NCI-H510A (cell line): Measurements from ENCODE around the gene CSRP1.
A peak's percentile ranks its signal among the peaks of the same experiment; 100 is the strongest.
"Not testable (repeated sequence)": the region's sequence is repeated elsewhere in the genome, so short reads cannot be mapped to it uniquely, and the experiment has no call there.

Experiments
- DNase-seq: peaks from one replicate; lab custom pipeline; 2025; lab: John Stamatoyannopoulos, UW

The CSRP1 gene

DNA sequence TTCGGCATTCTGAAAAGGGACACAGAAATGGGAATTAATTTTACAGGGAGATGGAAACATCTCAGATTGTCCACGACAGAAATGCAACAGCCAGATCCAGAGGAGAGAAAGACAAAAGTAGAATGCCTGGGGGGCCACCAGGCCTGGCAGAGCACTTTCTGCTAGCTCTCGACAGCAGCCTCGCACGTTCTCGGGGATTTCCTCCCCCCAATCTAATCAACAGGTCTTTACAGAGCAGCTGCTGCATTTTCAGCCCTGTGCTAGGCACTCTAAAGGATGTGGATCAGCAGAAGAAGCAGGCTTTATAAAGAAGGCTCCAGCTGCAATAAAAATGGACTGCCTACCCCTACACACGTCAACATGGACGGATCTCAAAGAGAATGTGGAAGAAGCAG lies 10.6 kb downstream of the CSRP1 start:
- no peak for DNase-seq

DNA sequence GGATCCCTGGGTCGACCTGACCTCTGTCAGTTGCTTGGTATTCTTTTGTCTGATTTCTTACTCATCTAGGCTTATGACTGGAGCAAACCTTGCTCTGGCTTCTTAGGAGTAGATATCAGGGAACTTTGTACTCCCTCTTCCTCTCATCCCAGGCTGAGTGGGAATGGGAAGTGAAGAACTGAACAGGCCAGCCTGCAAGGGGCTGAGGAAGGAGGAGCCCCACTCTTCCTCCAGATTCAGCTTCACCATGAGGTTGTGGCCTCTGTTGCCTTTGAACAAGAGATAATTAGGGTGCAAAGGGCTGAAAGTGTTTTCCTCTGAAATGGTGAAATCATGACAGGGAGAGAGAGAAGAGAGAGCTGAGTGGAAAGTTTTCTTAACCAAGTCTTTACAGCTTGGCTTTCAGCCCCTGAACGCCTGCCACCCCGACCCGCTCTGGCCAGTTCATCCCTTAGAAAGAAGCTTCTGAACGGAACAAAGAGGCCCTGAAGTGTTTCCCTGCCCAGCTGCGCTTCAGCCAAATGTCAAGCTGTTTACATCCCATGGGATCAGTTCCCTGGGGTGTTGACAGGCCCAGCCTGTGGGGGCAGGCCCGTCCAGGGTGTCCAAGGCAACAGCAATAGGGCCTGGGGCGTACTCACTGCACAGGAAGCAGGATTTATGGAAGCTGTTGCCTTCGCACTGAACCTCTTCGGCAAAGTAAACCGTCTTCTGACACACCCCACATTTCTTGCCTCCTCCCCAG lies 11.2 kb downstream of the CSRP1 start:
- peak; percentile 16 for DNase-seq

DNA sequence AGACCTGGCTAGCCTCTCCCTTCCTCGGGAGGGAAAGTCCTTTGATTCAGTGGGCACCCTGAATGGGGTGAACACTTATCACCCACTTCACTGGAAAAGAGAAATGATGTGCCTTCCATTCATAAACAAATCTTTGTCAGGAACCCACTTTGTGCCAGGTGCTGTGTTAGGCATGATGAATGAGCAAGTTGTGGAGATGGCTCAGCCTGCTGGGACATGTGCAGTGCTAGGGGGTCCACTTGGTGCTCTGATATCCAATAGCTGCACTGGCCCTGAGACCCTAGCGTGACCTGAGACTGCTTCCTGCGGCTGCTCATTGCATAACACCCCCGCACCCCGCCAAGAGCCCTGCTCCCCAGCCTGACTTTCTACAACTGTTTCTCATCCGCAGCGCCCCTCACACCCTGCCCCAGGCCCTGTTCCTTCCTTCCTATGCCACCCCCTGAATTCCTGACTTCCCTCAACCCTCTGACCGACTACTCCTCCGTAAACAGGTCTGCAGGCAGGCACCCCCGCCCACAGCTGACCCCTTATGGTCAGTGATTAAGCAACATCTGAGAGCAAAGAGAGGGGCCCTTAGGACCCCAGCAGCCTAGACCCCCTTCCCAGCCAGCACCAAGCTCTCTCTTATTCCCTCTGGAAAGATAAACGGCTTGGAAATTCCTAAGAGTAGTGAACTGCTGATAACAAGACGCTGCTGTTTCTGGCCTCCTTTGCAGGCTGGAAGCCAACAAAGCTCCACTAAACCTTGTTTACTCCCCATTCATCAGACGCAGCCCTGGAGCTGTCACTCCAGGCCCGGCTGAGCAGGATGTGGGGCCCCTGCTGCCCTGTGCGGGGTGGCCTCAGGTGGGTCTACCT lies 12.9 kb downstream of the CSRP1 start:
- no peak for DNase-seq

DNA sequence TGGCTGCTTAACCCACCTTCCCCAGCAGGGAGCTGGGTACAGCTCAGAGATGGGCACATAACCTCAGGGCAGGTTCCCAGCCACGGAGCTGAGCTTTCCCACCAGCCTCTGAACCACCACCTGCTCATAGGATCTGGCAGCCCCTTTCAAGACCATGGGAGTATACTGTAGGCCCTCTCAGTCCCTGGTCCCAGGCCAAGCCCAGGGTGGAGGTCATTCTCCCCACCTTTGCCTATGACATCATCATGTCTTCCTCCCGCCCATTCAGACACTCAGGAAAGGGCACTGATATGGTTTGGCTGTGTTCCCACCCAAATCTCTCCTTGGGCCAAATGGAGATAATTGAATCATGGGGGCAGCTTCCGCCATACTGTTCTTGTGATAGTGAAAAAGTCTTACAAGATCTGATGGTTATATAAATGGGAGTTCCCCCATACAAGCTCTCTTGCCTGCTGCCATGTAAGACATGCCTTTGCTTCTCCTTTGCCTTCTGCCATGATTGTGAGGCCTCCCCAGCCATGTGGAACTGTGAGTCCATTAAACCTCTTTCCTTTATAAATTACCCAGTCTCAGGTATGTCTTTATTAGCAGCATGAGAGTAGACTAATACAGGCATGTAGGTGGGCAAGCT lies 13.8 kb downstream of the CSRP1 start:
- DNase-seq, result not testable (repeated sequence)

DNA sequence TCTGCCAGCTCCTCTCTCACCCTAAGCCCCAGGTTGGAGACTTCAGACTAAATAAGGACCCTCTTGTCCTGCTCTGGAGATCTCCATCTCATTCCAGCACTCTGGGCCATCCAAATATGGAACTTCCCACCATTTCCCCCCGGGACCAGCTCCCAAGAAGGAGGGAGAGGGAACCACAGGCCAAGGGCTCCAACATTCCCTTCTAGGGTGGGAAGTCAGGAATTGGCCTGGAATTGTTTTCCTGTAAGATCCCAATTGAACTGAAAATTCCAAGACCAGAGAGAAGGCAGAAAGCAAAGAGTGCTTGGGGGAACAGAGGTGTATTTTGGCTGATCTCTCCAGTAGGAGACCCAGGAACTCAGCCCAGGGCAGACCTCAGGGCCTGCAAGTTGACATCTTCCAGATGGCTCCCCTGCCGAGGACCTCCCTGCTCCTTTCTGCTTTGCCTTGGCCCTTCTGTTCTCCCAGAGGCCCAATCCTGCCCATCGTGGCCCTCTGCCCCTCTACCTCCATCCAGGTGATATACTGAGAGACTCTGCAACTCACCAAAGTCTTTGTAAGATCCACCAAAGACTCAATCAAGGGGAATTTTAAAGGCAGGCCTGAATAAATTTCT lies 14.9 kb downstream of the CSRP1 start:
- no peak for DNase-seq

DNA sequence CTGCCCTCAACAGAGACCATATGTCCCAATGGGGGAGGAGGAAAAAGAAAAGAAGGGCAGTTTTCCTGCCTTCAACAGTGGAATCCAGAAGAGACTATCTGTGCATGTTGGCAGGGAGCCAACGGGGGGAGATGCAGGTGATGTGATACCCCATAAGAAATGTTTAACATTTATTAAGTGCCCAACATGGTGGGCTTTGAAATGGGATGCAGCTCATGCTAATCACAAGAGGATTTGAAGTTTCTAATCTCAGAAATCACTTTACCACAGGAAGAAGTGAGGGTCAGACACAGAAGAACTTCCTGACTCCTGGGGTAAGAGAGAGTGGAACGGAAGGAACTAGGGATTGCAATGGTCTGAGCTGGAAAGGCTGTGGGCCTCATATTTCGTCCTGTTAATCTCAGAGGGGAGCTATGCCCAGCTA lies 16.2 kb downstream of the CSRP1 start:
- DNase-seq, result no peak

DNA sequence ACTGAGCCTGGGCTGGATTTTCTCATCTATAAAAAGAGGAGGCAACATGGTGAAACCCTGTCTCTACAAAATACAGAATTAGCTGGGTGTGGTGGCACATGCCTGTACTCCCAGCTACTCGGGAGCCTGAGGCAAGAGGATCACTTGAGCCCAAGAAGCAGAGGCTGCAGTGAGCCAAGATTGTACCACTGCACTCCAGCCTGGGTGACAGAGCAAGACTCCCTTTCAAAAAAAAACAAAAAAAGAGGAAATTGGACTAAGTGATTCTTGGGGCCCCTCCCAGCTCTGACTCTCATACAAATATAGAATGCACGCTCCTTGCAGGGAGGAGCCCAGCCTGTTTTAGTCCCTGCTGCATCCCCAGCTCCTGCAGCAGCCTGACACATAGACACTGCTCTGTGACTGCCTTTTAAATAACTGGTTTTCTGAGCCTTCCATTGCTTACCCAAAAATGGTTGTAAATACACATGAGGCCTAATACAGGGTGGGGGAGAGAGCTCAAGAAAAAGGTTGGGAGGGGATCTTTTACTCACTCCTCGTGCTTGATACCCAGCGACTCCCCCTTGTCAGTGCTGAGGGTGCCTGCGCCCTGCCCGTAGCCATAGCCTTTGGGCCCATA lies 17.2 kb downstream of the CSRP1 start:
- no peak for DNase-seq

DNA sequence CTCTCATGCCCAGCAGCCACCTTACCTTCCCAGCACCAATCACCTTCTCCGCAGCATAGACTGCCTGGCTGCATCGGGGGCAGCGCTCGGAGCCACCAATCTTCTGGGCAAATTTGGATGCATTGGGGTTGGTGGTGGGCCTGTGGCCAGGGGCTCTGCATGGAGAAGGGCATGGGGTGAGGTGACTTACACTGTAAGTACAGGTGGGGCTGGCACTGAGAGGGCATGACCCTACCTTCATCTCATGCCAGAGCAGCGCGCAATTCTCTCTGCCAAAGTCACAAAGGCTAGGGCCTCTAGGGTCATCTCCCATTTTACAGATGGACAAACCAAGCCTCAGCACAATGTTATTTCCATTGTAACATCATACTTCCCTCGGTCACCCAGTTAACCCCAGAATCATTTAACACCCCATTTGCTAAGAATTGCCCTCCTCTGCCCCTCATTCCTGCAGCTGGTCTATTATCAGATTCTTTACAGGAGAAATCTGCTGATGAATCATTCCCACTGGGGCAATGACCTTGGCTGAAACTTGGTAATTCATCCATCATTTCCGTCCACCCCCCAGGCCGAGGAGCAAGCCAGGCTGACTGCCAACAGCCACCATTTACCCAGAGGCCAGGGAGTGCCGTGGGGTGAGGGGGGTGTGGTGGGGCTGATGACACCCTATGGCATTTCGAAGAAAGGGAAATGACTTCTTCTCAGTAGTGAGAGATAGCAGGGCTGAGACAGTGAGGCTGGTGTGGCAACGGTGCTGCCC lies 17.9 kb downstream of the CSRP1 start:
- no peak for DNase-seq

DNA sequence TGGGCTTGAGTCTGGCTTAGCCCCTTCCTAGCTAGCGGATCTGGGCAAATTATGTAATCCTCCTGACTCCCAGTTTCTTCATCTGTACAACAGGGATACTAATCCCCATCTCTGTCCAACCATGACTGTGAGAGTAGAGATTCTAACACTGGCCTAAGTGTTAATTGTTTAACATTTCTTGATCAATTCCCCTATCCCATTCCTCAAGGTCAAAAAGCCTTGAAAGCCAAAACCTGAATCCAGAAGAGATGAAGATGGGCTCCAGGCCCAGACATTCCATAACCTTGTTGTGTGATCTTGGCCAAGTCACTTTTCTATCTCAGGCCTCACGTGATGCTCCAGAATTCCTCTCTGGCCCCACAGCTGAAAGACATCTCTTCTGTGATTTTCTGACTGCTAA lies 19.2 kb downstream of the CSRP1 start:
- DNase-seq, result no peak

DNA sequence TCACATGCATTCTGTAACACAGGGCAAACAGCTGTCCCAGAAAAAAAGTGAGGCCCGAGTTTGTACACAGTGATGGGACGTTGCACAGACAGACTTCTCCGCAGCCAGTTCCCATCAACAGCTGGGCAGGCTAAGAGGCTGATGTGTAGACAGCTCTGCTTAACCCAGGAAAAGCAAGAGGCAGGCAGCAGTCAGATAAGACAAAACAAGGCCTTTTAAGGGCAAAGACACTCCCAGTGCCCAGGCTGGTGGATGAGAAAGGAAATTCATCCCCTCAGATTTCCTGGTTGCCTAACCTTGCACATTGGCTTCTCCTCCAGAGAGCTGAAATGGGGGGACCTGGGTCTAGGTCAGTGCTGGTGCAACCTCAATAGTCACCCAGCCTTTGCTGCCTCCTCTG lies 20.7 kb downstream of the CSRP1 start:
- no peak for DNase-seq

DNA sequence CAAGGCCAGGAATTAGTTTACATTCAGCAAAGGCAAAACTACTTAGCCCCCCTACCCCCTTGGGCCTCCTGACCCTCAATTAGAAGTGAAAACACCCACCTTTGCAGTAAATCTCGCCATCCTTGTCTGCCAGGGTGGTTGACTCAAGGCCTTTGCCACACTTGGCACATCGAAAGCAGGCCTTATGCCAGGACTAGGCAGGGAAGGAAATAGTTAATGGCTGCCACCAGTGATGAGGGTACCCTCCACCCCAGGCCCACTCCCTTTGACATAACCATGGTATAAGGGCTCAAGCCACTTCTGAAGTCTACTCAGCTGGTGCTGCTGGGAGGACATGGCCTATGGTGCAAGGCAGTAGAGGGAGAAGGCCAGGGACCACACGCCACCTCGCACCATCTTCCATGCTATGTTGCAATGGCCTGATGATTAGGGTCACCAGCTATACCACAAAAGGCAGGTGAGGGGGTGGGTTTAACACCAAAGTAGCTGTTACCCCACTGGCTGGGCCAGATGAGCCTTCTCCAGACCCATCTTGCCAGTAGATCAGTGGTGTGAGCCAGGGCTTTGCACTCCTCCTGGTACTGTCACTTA lies 21.6 kb downstream of the CSRP1 start:
- no peak for DNase-seq

DNA sequence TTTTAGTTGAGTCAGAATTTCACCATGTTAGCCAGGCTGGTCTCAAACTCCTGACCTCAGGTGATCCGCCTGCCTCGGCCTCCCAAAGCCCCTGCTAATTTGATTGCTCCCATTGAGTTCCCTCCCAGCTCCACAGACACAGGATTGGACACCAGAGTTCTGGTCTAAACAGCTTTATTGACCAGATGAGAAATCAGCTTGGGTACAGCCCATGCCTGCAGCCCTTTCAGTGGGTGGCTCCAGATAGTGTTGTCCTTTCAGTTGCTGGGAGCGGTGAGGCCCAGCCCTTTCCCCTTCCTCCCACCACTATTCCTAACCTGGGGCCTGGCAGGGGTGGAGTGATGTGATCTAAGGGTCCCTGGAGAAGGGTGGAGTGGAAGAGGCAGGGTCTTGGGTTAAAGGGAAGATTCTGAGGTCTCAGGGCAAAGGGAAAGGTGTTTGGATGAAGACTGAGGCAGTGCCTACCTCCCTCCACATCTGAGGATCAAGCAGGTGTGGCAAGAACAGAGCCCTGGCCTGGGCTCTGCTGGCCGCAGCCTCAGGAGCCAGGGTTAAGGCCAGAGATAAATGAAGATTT lies 23.5 kb downstream of the CSRP1 start:
- no peak for DNase-seq

DNA sequence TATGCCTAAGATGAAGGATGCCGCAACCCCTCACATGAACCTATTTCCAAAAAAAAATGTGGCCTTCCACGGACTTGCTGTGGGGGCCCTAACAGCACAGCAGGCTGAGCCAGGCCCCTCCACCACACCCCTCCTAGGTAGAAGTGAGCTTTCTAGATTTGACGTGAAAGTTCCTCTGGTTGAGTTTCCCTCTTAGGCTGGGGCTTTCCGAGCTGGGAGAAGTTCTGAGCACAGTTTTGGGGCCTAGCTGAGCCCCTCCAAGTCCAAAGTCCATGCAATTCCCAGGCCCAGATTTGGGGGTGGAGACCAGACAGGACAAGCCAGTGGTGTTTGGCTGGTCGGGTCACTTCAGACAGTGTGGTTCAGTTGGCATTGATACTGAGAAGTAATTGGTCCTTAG lies 24.2 kb downstream of the CSRP1 start:
- DNase-seq, result no peak

DNA sequence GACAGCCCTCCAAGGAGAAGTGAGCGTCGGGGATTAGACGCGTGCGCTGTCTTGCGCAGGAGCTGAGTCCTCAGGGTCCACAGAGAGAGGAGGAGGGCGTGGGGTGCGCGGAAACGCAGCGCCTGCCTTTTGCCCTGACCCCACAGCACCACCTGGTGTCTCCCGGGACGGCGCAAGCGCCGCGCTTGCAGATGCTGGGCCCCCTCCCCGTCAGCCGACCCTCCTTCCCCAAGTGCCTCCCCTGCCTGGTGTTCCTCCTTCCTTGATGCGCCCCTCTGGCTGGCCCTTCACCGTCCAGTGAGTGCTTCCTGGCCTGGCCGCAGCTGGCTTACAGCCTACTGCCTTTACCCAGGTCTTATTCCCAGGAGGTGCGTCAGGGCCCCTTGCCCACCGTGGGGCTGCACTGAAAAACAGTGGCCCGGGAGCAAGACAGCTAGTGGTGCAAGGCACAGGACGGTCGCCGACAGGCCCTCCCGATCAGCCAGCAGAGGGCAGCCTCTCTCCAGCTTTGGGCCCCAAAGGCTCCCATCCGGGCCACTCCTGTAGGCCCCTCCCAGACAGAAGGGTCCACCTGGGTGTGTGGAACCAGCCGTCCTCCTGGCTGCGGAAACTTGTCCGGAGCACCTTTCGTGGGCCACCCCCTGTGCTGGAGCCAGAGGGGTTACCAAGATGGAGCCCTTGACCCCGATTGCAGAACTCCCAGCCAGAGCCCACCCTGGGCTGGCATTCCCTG lies 25.0 kb downstream of the CSRP1 start:
- DNase-seq, result peak; percentile 77

DNA sequence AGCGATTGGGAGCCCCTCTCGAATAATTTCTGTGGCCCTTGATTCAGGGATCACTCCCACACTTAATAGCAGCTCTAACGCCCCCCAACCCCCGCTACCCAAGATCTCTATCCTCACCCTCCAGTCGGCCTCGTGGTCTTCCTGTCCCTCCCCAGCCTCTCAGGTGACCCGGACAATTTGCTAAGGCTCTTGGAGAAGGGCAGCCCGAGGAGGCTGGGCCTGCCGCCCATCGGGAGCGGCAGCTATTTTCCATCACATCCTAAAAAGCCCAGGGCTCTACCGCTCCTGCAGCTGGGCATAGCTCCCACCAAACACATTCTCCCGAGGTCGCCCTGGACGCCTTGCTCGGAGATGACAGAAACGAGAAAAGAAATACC lies 25.9 kb downstream of the CSRP1 start:
- no peak for DNase-seq

DNA sequence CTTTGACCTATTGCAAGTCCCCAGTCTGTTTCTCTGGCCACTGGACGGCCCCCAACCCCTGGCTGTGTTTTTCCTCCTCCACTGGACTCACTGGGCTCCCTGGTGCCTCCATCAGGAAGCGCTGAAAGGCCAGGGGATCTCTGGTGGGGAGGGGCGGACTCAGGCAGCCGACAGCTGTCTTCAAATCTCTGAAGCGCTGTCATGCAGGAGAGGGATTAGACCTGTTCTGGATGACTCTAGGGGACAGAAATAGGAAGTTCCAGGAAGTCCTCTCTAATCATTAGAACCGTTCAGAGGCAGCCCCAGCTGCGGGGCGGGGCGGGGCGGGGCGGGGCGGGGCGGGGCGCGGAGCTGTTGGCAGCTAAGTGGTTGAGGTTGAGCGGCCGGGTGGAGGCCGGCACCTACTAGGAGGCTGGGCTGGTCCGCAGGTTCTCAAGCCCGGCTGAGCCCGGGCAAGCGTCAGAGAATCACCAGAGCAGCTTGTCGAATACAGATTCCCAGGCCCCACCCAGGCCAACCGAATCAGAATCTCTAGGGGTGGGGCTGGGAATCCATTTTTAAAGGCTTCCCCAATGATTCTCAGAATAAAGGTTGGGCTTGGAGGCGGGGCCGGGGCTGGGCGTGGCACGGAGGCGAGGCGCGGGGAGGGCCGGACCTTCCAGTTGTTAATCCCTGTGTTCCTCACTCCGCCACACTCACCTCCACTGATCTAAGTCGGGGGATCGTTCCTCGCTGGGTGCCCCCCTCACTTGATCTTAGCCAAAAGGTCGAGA lies 26.5 kb downstream of the CSRP1 start:
- DNase-seq, result peak; percentile 96

DNA sequence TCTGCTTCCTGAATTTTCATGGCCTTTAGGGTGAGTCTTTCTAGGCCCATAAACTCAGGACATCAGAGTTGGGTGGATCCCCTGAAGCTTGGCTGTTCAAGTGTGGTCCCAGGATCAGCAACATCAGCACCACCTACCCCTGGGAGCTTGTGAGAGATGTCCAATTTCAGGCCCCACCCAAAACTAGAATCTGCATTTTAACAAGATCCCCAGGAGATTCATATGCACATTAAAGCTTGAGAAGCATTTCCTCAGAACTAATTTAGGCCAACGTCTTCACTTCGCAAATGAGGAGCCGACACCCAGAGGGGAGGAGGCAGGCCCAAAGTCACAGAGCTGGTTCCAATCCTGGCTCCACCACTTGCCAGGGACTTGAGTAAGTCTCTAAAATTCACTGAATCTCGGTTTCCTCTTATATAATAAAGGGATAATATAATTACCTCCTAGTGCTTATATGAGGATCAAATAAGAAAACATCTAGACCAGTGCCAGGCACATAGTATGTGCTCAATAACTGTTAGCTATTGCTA lies 27.7 kb downstream of the CSRP1 start:
- no peak for DNase-seq

DNA sequence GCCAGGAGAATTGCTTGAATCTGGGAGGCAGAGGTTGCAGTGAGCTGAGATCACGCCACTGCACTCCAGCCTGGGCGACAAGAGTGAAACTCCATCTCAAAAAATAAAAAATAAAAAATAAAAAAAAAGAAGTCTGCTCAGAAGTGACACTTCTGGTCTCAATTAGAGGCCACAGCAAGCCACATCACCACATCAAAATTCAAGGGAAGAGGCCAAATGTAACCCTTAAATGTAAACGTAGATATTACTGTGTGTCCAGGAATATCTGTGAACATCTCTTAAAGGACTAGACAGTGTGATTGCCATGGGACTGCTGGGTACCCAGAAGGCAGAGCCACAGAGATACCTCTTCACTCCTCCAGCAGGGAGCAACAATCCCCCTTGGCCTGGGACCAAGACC lies 28.3 kb downstream of the CSRP1 start:
- not testable (repeated sequence) for DNase-seq
